ENCODE results near the gene ADAMTS12.

The ADAMTS12 gene

GRCh38 chr5:33649549-33650482 is 242.0 kb downstream of the ADAMTS12 start:
- DNase-seq (ENCODE audit: low read depth), result no peak

DNA sequence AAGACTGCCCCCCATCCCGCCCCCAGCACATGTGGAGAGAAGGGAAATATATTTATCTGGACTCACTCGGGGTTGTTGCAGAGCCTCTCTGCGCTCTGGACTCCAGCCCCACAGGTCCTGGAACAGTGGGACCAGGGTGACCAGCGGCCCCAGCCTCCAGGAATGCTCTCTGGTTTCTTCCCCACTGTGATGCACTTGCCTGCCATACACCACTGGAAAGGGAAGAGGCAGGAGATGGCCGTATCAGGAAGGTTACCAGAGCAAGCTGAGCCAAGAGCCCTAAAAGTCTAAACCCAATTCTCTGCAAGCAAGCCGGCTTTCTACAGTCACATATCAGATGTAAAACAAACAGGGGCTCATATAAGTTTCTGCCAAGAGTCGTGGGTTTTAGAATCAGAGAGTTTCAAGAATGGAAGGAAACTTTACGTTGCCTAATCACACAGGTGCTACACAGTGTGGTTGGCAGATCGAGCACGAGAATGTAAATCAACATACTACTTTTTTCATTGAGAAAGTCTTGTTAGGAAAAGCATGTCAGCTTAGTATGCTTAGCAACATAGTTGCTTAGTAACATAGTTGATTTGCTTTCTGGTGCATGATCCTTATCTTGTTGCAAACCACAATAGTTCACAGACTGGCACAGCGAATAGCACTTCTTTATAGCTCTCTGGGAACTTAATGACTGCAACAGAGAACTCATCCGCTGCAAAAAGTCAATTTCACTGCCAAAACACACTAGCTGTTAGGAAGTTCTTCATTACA is 249.9 kb downstream of the ADAMTS12 start:
- no peak for DNase-seq (ENCODE audit: low read depth)

DNA sequence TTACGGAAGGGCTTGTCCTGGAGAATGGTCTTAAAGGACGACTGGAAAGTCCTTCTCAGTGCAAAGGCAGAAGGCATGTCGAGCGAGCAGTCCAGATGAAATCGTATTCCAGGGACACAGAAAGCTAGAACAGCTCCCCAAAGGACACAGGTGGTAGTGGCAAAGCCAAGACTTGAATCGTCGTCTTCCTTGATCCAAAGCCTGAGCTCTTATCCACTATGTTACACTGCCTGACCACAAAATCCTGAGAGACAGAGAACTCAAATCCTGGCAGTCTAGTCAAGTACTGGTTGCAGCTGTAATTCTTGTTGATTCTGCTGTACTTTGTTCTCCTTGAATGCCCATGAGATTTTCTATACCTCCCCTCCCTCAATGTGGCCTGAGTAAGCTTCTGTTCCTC is 252.3 kb downstream of the ADAMTS12 start:
- DNase-seq (ENCODE audit: low read depth), result no peak

- no peak for DNase-seq (ENCODE audit: low read depth)
These were observed 254.8 kb downstream of the ADAMTS12 start for GRCh38 chr5:33637011-33637410.

DNA sequence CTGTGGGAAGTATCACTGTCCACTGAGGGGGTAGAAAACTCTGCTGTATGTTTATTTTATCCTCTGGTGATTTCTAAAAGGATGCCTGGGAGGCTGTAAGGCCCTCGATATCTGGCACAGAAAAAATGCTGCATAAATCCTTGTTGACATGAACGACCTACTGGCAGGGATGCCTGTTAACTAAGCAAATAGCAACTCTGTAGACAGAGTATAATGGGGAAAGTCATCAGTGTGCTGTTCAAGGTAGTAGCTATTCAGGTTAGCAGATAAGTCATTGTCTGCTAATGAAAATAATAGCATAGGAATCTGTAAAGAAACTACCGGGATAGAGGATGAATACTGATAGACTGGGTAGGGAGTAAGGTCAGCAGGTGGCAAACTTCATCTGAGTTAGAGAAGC is 256.2 kb downstream of the ADAMTS12 start:
- DNase-seq (ENCODE audit: low read depth), result no peak

DNA sequence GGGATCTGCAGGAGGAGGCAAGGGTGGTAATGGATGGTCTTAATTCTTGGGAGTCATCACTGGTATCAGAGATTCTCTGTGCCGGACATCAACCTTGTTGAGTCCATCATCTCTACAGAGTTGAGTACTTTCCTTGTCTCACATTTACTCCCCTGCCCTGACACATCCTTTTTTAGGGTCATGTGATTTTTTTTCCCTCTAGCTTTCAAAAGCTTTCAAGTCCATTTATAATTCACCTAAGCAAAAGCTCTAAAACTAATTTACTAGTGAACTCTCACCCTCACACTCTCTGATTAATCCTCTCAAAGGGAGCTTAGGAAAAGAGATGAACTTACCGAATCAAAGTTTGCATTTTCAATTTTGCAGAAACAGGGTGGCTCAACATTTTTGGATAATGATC is 258.1 kb downstream of the ADAMTS12 start:
- no peak for DNase-seq (ENCODE audit: low read depth)

DNA sequence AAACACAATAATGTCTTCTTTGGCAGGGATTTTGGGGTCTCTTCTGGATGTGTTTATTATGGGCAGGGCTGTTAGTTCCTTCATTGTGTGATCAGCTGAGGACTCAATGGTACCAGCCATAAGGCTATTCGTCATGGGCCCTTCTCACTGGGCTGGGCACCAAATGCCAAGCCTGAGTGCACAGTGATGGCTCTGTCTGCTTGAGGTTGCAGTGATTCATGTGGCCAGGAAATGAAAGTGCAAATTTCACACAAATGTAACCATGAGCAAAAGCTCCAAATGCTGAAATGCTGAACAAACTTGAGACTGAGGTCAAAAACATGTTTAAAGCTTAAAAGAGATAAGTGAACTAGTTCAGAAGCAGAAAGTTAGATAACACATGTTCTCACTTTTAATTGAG is 260.0 kb downstream of the ADAMTS12 start:
- DNase-seq (ENCODE audit: low read depth), result no peak

GRCh38 chr5:33631139-33631538 is 260.7 kb downstream of the ADAMTS12 start:
- no peak for DNase-seq (ENCODE audit: low read depth)

- no peak for DNase-seq (ENCODE audit: low read depth)
These were observed 261.8 kb downstream of the ADAMTS12 start for GRCh38 chr5:33629999-33630398.

GRCh38 chr5:33628796-33629195 is 263.0 kb downstream of the ADAMTS12 start:
- no peak for DNase-seq (ENCODE audit: low read depth)

GRCh38 chr5:33621514-33621913 is 270.3 kb downstream of the ADAMTS12 start:
- DNase-seq (ENCODE audit: low read depth), result no peak

DNA sequence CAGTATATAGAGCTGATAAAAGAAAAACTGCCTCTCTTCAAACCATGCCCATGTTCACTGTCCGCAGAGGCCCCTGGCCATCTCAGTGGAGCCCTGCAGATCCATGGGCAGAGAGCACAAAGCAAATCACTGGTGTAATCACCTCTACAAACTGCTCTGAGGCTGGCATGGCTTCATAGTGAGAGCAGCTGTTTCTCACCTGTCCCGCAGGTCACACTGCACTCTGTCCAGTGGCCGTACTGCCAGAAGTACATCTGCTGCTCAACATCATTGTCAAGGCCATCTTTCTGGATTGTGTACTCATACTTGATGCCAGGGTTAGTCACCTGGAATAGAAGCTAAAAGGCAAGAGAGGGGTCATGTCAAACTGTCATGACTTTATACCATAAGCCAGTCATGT is 277.8 kb downstream of the ADAMTS12 start:
- no peak for DNase-seq (ENCODE audit: low read depth)

- DNase-seq (ENCODE audit: low read depth), result no peak
These were observed 279.4 kb downstream of the ADAMTS12 start for GRCh38 chr5:33612386-33612785.

DNA sequence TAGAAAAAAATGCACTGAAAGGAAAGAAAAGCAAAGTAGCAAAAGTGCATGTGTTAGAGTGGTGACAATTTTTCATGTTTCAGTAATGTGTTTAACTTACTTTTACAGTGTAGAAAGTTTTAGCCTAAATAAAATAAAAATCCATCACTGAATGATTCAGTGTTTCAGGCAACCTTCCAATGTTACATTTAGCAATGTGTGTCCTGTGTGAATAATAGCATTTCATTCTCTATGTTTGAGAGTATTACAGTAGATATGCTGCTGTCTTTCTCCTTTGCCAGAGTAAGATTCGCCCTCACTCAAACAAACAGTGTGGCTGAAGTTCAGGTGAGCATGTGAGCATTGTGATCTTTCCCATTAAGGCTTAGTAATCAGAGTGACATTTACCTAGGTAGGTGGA is 279.9 kb downstream of the ADAMTS12 start:
- DNase-seq (ENCODE audit: low read depth), result no peak

DNA sequence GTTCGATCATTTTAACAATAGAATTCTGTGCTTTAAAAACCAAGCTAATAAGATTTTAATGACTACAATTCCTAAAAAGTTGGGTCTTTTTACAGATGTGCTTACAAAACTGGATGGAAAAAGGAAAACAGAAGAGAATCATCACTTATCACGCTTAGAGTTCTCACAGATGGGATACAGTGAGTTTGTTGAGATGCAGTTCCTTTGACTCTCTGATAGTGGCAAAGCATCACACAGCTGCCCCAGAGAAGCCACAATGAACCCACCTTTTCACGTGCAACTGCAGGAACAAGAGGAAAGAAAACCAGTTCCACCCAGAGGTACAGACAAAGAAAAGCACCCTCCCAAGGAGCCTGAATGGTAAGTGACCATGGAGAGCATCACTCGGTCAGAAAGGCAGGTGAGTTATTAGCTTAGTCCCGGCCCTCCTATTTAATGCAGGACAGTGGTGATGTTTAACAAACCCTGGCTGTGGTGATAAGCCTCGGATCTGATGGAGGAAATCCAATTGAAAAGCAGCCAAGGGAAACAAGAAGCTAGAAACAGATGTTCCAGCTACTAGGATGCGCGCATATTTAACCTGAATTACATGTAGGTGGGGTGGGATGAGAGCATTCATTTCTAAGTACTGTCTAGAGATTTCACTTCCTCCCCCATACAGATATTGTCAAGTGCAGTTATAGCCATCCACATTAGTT is 283.3 kb downstream of the ADAMTS12 start:
- DNase-seq (ENCODE audit: low read depth), result no peak

GRCh38 chr5:33604503-33604902 is 287.3 kb downstream of the ADAMTS12 start:
- DNase-seq (ENCODE audit: low read depth), result no peak

DNA sequence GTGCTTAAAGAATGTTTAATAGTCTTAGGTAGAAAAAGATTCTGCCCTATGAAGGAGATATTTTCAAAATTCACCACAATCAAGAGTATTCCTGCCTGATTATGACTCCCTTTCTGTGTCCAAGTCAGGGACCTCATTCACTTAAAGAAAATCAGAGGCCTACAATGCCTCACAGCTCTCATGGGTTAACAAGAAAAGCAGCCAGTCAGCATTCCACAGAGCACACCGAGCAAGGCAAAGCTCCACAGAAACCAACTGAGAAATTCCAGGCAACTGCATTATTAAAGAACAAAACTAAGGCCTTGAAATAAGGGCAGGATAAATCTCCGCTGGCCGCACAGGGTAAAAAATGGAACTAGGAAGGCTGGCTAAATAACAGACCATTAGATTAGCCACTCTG is 289.9 kb downstream of the ADAMTS12 start:
- no peak for DNase-seq (ENCODE audit: low read depth)

- DNase-seq (ENCODE audit: low read depth), result no peak
These were observed 296.5 kb downstream of the ADAMTS12 start for GRCh38 chr5:33595303-33595702.

GRCh38 chr5:33594006-33594405 is 297.8 kb downstream of the ADAMTS12 start:
- DNase-seq (ENCODE audit: low read depth), result no peak

DNA sequence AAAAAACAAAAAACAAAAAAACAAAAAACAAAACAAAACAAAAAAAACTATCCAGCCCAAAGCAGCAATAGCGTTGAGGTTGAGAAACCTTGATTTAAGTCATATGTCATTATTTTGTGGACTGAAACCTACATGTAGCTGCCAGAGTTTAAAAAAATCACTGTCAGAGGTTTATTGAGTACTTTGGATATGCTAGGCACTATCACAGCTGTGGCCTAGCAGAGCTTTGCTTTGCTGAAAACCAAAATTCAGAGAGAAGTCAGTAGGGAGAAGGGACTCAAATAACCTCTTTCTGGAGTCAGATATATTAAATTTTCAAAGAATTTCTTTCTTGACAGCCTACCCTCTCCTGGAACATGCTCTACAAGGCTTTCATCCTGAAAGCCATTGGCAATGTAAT is 299.5 kb downstream of the ADAMTS12 start:
- DNase-seq (ENCODE audit: low read depth), result no peak

DNA sequence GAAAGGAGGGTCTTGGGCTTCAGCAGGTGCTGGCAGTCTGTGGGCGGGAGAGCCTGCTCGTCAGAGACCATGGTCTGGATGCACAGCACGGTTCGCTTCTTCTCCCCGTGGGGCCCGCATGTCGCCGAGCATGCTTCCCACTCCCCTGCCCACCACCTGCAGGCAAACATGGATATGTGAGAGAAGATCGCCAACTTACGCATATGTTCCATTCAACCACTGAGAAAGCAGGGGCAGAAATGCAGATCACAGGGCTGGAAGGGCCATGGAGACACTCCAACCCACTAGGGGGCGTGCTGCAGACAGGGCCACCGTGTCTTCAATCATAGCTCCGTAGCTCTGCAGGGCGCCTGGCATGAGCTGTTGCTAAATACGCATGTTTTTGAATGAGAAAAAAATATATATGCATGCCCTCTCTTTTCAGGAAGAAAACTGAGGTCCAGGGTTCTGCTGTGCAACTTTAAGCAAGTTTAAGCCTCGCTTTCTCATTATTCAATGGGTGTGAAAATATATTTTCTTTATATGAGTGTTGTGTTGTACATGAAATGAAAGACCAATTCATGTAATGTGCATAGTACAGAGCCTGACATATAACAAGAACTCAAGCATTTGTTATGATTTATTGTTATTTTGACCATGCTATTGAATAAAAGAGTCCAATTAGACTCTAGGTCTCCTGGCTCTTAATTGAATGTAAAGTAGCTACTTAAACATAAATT is 303.0 kb downstream of the ADAMTS12 start:
- DNase-seq (ENCODE audit: low read depth), result no peak

- no peak for DNase-seq (ENCODE audit: low read depth)
These were observed 308.5 kb downstream of the ADAMTS12 start for GRCh38 chr5:33583332-33583731.
